ENCODE data around the gene GTPBP4. TPM values are rescaled to one million over a fixed set of nuclear protein-coding genes. Genes with fewer than 3 reads are reported as not detected.

GTPBP4 gene
- total and polyA plus RNA-seq, 2 experiments from 2014 or later: 42.1 to 49.7 TPM

DNA sequence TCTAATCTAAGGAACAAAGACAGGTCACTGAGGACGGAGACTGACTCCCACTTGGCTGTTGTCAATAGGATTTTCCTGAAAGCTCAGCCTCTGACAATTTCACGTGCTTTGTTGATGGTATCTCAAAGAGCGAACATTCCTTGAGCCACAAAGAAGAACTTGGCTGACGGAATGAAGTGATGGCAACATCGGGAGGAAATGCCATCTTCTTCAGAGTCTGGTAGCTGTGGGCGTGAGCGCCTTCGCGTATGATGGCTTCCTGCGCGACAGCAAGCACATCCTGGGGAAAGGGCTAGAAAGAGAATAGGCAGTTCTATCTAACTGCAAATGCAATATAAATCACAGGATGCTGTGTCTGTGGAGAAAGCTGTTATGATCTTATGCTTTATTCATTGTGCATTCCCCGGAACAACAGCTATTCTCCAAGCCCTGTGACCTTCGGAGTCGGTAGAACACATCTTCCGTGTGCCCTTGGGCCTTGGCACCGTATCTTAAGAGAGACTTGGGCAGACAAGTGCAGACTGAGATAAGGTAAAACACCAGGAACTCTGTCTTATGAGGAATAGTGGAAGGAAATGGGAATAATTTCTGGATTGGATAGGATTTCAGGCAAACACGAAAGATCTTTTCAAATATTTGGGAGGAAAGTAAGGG is 19.6 kb upstream of the GTPBP4 start:
- Histone ChIP-seq H3K36me3 (no peaks in the 10 kb centered on the region), H3K27me3 (no peaks in the 10 kb centered on the region)

DNA sequence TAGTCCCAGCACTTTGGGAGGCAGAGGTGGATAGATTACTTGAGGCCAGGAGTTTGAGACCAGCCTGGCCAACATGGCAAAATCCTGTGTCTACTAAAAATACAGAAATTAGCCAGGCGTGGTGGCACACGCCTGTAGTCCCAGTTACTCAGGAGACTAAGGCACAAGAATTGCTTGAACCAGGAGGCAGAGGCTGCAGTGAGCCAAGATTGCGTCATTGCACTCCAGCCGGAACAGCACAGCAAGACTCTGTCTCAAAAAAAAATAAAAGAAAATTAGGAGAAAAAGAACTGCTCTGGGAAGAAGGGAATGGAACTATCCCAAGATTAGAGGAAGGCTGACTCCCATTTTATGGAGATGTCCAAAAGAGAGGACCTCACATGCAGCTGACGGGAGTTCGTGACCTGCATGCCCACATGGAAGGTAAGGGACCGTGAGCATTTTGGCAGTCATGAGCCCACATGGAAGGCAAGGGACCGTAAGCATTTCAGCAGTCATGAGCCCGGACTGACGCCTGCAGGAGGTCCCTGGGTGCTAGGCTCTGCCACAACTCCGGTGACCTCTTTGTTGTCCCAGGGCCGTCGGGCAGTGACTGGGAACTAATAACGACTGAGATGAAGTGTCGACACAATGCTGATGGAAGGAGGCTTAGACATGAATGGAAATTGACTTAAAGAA is 18.6 kb upstream of the GTPBP4 start:
- Histone ChIP-seq H3K4me1 (ENCODE audit: low read depth) (peaks cover 11% of the 10 kb centered on the region), H3K4me3 (no peak overlapping the region), H3K27ac (no peak overlapping the region), H3K27me3 (no peaks in the 10 kb centered on the region), H3K36me3 (no peaks in the 10 kb centered on the region), H3K9me3 (ENCODE audit: low read depth) (no peaks in the 10 kb centered on the region)
- no peak for DNase-seq (ENCODE audit: low read depth in 1 of 2, low spot score in 1 of 2)
- TF ChIP-seq, protein P1, sequence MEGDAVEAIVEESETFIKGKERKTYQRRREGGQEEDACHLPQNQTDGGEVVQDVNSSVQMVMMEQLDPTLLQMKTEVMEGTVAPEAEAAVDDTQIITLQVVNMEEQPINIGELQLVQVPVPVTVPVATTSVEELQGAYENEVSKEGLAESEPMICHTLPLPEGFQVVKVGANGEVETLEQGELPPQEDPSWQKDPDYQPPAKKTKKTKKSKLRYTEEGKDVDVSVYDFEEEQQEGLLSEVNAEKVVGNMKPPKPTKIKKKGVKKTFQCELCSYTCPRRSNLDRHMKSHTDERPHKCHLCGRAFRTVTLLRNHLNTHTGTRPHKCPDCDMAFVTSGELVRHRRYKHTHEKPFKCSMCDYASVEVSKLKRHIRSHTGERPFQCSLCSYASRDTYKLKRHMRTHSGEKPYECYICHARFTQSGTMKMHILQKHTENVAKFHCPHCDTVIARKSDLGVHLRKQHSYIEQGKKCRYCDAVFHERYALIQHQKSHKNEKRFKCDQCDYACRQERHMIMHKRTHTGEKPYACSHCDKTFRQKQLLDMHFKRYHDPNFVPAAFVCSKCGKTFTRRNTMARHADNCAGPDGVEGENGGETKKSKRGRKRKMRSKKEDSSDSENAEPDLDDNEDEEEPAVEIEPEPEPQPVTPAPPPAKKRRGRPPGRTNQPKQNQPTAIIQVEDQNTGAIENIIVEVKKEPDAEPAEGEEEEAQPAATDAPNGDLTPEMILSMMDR (IDR thresholded peaks at IDR 0.05; ENCODE audit: low read depth, low read length): no peak

More for the DNA sequence above, 19.6 kb upstream of the GTPBP4 start:
- no peak overlapping the region for H3K4me3 ChIP-seq
- no peak overlapping the region for H3K27ac ChIP-seq
- DNase-seq (ENCODE audit: low read depth in 1 of 2, low spot score in 1 of 2): peak in 1 of 2 donors; percentile 32
- TF ChIP-seq, protein P1 (IDR thresholded peaks at IDR 0.05; ENCODE audit: low read depth, low read length): no peak
- no peaks in the 10 kb centered on the region for H3K9me3 ChIP-seq (ENCODE audit: low read depth)
- peaks cover 11% of the 10 kb centered on the region for H3K4me1 ChIP-seq (ENCODE audit: low read depth)

DNA sequence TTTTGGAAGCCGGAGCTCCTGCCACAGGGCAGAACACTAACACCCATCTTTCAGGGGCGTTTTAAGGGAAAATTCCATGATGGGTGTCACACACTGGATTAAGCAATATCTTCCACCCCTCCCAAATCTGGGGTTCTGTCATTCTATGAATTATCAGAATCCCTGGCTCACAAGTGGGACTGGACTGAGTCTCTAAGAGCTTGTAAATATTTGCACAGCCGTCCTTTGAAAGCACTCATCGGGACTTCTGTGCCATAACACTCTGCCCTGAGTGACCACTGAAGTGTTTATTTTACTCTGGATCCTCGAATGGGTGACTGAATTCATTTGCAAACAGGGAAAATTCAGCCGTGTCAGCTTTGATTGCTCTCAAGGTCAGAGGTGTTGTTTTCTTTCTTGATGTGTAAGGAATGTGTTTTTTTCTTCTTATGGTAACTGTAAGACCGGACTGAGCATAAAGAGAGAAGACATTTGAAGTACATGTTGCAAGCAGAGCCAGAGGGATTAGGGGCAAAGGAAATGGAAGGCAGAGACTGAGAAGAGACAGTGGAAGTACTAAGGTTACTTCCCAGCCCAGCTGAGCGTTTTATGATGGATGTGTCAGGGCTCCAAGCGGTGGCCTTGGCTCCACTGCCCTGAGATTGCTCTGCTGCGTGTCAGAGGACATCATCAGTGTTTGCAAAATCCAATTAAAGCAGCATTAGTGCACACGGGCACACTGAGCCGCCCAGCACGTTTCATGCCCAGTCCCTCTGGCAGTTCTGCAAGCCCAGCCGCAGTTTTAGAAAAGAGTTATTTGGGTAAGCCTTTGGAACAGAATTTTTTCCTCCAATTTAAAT is 17.7 kb upstream of the GTPBP4 start:
- H3K9me3 ChIP-seq (ENCODE audit: low read depth): no peaks in the 10 kb centered on the region
- peaks cover 11% of the 10 kb centered on the region for H3K4me1 ChIP-seq (ENCODE audit: low read depth)
- H3K4me3 ChIP-seq: no peak overlapping the region
- no peaks in the 10 kb centered on the region for H3K36me3 ChIP-seq
- peak in 1 of 2 donors; percentile 9 for DNase-seq (ENCODE audit: low read depth in 1 of 2, low spot score in 1 of 2)
- peak overlapping the region; percentile 68 for H3K27ac ChIP-seq
- H3K27me3 ChIP-seq: no peaks in the 10 kb centered on the region
- TF ChIP-seq, protein P1 (IDR thresholded peaks at IDR 0.05; ENCODE audit: low read depth, low read length): no peak

DNA sequence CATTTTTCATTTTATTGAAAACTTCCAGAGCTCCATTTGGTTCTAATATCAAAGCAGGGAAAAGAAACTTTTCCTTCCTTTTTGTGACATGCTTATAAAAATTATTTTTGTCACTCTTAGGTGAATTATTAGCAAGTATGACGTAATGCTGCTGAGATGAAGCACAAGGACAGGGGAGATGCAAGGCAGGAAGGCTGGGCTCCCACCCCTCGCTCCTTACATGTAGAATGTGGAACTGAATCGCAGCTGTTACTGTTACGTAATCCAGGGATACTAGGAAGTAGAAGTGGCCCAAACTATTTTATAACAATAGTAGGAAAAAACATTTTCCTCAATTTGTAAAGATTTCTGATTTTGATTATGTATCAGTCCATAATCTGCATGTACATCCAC is 17.1 kb upstream of the GTPBP4 start:
- no peaks in the 10 kb centered on the region for H3K36me3 ChIP-seq
- H3K4me1 ChIP-seq (ENCODE audit: low read depth): peaks cover 11% of the 10 kb centered on the region
- DNase-seq (ENCODE audit: low read depth in 1 of 2, low spot score in 1 of 2): peak in 1 of 2 donors; percentile 31
- TF ChIP-seq, protein P1 (IDR thresholded peaks at IDR 0.05; ENCODE audit: low read depth, low read length): no peak
- H3K27ac ChIP-seq: no peak overlapping the region
- no peaks in the 10 kb centered on the region for H3K27me3 ChIP-seq
- no peaks in the 10 kb centered on the region for H3K9me3 ChIP-seq (ENCODE audit: low read depth)
- H3K4me3 ChIP-seq: no peak overlapping the region

DNA sequence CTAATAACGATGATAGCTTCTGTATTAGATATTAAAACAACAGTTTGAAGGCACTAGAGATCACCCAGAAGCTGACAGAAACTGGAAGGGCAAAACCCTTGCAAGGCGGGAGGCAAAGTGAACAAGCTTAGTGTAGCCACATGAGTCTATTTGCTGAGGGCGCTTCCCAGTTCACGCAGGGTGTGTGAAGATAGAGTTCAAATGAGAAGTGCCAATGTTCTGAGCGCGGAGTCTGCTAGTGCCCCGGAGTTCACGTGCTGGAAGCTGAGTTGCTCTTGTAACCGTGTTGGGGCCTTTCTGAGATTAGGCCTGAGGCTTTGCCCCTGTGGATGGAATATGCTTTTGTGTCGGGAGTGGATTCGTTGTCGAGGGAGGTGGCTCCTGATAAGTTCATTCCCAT is 16.6 kb upstream of the GTPBP4 start:
- H3K36me3 ChIP-seq: no peaks in the 10 kb centered on the region
- H3K27me3 ChIP-seq: no peaks in the 10 kb centered on the region
- no peaks in the 10 kb centered on the region for H3K9me3 ChIP-seq (ENCODE audit: low read depth)
- TF ChIP-seq, protein P1 (IDR thresholded peaks at IDR 0.05; ENCODE audit: low read depth, low read length): no peak
- no peak overlapping the region for H3K27ac ChIP-seq
- DNase-seq (ENCODE audit: low read depth in 1 of 2, low spot score in 1 of 2): no peak
- no peak overlapping the region for H3K4me3 ChIP-seq
- peaks cover 11% of the 10 kb centered on the region for H3K4me1 ChIP-seq (ENCODE audit: low read depth)

Measured in cardiac muscle cell (in vitro differentiated cells and primary cell).